Activated CD4-positive, alpha-beta T cell treated with anti-CD3 and anti-CD28 coated beads for 48 hours (primary cell): ENCODE results near the gene LRP2BP.
"Not testable (repeated sequence)": the region's sequence is repeated elsewhere in the genome, so short reads cannot be mapped to it uniquely, and the experiment has no call there.

Source experiments
- DNase-seq: peaks from one replicate; pipeline ENCODE4 v3.0.0-alpha.2; 2020

The LRP2BP gene

GRCh38 chr4:185322803-185323202, 72.9 kb downstream of the LRP2BP start:
- no peak for DNase-seq

- DNase-seq, result no peak
Measured at GRCh38 chr4:185318679-185319078, 77.0 kb downstream of the LRP2BP start.

- DNase-seq, result no peak
Measured at GRCh38 chr4:185317880-185318279, 77.8 kb downstream of the LRP2BP start.

GRCh38 chr4:185317462-185317861, 78.3 kb downstream of the LRP2BP start:
- DNase-seq, result not testable (repeated sequence)
